GM12874 (cell line): ENCODE data around the gene FOXO3.

Source experiments
- TF ChIP-seq, protein P1 (sequence below): IDR thresholded peaks from 2 replicates; pipeline ENCODE4 v1.5.1; 2011; ENCODE audit warnings: low read depth, mild to moderate bottlenecking, control low read depth, low read length, moderate library complexity; ENCODE audit not compliant: insufficient read depth

FOXO3 gene

DNA sequence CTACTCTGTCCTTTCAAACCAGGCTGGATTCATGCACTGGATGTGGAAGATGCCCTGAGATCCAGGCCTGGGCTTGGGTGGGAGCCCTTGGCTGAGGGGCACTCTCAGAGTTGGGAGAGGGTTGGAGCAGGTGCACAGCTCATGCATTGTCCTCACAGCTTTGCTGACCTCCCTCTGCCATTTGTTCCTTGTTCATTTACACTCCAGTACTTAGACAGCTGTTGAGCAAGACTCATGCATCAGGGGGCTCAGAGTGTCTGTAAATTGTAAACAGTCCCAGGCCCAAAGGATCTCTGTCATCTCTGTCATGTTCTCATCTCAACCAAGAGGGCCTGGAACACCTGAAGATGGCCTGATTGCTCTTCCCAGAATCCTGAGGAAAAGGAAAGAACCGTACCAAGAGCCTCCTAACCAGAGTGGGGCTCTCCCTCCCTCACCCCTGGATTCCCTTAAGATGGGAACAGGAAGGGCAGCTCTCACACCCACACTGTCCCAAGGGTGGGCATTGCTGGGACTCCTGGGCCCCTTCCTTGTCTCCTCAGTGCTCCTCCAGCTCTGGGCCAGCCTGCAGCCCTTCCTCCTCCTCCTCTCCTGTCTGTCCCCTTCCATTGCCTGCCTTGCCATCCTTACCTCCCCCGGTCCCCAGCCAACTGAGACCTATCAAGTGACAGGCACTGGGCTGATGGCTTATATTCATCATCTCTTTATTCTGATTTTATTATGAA lies 132.9 kb downstream of the FOXO3 start:
- TF ChIP-seq, protein P1, sequence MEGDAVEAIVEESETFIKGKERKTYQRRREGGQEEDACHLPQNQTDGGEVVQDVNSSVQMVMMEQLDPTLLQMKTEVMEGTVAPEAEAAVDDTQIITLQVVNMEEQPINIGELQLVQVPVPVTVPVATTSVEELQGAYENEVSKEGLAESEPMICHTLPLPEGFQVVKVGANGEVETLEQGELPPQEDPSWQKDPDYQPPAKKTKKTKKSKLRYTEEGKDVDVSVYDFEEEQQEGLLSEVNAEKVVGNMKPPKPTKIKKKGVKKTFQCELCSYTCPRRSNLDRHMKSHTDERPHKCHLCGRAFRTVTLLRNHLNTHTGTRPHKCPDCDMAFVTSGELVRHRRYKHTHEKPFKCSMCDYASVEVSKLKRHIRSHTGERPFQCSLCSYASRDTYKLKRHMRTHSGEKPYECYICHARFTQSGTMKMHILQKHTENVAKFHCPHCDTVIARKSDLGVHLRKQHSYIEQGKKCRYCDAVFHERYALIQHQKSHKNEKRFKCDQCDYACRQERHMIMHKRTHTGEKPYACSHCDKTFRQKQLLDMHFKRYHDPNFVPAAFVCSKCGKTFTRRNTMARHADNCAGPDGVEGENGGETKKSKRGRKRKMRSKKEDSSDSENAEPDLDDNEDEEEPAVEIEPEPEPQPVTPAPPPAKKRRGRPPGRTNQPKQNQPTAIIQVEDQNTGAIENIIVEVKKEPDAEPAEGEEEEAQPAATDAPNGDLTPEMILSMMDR: no peak

DNA sequence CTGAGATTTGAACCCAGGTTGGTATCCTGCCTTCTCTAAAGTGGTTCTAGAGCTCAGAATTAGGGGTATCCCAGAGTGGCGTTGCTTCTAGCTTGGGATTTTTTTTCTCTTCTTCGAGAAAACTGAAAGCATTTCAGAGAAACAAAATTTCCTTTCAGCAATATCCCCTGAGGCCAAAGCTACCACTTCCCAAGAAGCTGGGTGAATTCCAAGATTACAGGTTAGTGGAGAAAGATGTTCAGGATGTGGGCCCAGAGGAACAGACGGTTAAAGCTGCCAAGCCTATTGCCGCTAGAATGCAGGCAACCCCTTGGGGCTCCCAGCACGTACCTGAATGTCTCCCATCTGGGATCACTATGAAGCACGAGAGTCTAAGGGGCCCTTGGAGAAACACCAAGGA lies 134.1 kb downstream of the FOXO3 start:
- TF ChIP-seq, protein P1: no peak

DNA sequence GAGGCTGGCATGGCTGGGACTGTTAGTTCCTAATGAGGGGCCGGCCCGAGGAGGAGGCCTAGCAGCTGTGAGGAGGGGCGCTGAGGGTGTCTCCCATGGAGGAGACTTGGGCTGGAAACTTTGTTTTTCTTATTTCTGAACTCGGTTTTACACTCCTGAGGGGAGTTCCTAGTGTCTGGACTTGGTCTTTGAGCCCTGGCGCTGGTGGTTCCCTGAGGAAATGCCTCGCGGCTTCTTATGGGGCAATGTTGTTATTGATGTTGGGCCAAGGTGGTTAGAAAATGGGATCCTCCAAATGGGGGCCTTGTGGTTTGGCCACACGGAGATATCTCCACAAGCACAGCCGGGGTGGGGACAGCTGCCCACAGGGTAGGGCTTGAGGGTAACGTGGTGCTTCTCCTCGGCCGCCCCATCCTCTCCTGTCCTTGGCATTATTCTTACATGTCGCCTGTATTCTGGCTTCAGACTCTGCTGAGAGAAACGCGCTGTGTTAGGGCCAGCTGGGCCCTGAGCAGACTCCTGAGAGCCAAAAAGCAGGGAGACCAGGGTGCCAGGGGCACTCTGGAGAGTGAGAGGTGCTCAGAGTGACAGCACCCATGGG lies 136.9 kb downstream of the FOXO3 start:
- TF ChIP-seq, protein P1: no peak

DNA sequence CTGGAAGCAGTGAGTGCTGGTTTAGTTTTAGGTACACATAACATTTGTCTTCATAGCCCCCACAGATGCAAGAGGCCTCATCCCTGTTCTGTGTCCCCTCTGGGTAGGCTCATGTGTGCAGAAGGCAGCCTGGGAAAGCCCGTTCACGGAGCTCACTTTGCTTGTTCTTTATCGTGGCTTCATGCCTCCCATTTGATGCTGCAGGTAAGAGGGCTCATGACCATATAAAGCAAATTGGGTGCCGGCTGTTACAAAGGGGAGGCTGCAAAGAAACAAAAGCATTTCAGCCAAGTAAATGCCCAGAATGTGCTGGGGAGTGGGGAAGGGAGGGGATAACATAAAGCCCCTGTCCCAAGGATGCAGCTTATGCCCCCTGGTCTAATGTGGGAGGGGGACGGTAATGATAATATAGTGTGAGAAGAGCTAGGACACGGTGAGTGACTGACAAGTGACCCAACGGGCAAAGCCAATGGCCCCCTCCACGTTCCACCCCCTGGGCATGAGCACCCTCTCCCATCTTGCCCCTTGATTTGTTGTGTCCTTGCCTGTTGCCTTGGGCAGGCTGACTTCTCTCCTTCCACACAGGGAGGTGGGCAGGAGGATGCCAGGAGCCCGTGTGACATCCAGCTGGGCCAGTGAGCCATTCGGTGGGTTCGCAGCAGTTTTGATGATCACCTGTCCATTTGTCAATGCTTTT lies 138.0 kb downstream of the FOXO3 start:
- TF ChIP-seq, protein P1: no peak

DNA sequence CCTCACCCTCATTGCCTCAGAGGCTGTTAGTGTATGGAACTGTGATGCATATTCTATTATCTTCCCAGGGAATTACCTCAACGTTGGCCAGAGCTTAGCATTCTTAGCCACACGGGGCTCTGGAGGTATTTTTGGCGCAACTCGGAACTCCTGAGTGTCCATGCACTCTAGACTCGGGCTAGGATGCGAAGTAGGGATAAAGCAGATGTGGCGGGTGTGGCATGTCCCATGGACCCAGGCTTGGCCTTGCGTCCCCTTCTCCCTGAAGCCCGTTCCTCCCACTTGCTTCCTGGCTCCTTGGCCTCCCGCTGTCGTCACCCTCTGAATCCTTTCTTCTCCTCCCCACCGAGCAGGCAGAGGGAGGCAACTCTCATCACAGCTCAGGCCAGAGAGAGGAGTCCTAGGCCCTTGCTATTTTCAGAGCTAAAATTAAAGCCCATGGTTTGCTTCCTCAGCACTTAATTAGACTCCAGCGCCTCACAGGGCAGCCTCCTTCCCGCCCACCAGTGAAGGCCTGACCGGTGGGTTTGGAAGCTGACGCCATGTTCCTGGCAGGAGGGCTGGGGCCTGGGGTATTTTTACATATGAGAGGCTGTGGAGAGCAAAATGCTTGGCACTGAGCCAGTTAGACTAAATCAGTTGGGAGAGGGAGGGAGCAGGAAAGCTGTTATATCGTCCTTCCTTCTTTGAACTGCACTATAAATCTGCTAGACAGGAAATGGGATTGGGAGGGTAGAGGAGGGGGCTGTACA lies 138.7 kb downstream of the FOXO3 start:
- TF ChIP-seq, protein P1: no peak

DNA sequence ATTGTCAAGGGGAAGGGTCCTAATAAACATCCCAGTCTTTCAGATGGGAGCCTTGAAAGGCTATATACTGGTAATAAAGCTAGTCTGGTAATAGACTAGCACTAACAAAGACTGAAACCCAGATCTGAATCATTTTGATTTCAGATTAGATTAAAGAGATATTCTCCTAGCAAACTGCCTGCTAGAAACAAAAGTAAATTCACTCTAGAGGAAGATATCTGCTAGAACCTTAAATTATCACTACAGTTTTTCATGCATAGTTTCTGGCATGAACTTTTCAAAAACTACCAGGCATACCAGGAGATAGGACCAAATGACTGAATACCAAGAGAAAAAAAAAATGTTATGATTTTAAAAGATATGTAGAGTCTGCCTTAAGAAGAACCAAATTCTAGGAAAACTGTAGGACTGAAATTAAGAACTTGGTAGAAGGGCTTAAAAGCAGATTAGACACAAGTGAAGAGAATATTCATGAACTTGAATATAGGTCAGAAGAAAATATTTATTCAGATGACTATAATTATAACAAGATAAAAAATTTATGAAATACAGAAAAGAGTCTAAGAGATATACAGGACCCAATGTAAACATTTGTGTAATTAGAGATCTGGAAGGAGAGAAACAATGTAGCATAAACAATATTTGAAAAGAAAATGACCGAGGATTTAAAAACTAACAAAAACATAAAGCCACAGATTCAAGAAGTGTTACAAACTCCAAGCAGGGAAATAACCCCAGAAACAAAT lies 141.6 kb downstream of the FOXO3 start:
- TF ChIP-seq, protein P1: no peak

DNA sequence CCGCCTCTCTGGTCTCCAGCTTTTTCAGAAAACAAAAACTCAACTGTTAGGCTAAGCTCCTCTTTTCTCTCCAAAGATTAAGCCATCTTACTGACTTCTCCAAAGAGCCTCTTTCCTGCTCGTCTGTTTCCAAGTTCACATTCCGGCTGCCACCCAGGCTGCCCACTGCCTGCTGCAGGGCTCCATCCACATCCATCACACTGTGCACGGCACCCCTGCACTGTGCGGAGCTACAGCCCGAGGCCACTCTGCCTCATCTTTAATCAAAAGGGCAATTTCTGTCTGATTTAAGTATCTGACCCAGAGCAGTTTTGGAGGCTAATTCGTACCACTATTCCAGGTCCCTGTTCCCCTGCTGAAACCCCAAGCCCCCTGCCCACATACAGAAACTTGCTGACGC lies 145.9 kb downstream of the FOXO3 start:
- TF ChIP-seq, protein P1: no peak
